ENCODE data around the gene APBA2.

APBA2 gene

DNA sequence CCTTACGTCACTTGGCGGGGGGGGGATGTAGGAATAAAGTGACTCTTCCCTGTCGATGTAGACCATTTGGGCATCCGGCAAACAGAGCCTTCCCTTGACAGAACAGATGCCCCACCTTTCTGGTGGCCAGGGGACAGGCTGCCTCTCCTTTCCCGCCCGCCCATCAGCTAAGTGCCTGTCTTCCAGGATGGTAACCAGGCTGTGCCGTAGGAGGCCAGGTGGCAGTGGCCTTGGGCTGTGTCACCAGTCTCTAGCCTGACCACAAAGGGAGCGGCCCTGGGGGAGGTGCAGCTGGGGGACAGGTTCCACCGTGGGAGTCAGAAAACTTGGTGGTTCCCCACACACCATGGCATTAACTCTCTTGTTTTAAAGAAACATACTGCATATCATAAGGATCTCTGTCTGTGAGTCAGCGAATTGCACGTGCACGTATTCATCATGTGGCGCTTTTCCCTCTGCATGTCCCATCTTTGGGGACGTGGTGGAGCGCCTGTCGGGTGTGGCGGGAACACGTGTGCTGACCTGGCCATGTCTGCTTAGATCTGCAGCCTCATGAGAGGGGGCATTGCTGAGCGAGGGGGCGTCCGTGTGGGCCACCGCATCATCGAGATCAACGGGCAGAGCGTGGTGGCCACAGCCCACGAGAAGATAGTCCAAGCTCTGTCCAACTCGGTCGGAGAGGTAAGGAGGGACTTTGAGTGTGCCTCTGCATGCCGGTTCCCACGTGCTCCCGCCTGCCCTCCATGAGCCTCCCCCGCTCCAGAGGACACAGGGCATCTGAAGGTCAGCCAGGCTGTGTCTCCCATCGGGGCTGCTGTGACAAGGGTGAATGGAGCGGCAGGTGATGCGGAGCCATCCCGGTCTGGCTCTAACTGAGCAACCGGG is 227.8 kb downstream of the APBA2 start:
- in situ Hi-C loops (cut with MboI; ENCODE audit: low pct_unique_long_range_greater_than_20kb, low sequenced_read_pairs), result no loop called here
- no peak for DNase-seq

DNA sequence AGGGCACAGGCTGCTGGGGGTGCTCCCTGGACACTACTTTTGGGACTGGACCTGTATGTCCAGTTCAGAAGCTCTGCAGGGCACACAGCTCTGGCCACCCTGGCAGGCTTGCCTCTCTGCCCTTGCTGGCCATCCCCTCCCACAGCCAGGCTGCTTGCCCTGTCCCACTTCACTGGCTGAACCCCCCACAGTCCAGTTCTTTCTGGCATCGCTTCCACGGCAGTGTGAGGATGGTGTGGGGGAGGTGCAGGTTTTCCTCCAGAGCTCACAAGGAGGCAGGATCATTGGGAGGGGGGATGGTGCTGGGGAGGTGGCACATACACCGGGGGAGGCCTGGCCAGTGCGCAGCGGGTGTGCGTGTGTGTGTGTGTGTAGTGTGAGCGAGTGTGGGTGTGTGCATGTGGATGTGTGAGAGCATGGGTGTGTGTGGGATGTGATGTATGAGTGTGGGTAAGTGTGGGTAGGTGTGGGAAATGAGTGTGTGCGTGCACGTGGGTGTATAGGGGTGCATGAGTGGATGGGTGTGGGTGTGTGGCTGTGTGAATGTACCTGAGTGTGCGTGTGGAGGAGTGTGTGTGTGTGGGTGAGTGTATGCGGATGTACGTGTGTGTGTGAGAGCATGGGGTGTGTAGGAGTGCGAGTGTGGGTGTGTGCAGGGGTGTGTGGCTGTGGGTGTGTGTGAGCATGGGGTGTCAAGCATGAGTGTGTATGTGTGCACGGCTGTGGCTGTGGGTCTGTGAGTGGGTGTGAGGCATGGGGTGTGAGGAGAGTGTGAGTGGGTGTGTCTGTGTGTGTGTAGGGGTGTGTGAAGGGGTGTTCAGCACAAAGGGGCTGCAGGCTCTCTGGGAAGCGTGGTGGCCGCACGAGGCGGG is 228.7 kb downstream of the APBA2 start:
- DNase-seq, result no peak
- in situ Hi-C loops (cut with MboI; ENCODE audit: low pct_unique_long_range_greater_than_20kb, low sequenced_read_pairs), result no loop called here

DNA sequence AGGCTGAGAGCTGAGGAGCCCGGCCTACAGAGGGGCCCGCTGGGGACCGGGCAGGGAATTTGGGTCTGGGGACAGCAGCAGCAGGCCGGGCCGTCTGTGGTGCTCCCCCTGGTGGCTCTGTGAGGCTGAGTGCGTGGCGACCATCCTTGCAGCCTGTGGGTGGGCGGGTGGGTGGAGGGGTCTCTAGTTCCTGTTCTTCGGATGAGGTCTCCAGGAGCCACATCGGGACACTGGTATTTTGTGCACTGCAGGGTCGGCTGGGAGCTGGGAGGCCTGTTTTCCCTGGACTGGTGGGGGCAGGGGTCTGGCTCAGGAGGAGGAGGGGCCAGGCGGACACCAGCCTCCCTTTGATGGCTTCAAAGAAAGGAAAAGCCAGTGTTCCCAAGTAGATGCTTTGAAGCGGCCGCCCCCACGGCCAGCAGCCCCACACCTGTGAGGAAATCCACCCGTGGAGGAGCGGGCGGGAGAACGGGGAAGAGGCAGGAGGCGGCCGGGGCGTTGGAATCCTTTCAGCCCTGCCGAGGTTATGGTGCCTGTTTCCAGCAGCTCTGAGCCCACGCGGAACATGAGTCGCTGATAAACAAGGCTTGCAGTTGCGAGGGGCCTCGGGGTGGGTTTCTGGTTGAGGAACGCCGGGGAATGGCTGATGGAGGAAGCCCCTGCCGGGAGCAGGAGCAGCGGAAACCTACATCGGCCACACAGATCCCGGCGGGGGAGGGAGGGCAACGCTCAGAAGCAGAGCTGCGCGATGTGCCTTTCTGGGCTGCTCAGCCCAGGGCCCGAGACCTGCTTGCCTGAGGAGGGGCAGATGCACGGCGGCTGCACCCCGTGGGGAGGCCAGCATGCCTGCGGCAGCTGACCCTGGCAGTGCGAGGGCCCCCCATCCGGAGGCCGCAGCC is 229.6 kb downstream of the APBA2 start:
- no peak for DNase-seq
- in situ Hi-C loops (cut with MboI; ENCODE audit: low pct_unique_long_range_greater_than_20kb, low sequenced_read_pairs), result no loop called here

DNA sequence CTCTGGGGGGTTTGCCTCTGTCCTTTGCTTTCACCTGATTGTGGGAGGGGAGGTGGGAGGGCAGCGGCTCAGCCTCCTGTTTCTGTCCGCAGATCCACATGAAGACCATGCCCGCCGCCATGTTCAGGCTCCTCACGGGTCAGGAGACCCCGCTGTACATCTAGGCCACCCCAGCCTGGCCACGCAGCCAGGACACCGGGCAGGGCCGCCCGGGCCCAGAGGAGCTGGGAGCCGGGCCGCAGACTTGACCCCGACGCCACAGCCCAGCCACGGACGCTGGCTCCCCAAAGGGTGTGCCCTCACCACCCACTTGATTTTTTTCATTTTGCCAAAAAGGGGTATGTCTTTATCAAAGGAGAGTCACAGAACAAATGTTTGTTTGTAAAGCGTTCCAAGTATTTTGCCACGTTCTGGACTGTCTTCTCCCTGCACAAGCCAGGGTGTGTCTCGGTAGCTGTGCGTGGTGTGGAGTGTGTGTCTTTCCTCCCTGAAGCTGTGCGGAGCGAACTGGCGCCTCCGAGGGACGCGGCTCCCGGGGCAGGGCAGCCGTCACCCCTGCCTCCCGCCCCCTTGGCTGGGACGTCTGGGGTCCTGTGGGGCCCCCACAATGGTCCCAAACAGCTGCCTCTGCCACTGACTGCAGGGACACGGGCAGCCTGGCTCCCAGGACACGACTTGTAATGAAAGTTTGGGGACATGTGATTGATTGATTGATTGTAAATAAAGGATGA is 231.4 kb downstream of the APBA2 start:
- no peak for DNase-seq
- in situ Hi-C loops (cut with MboI; ENCODE audit: low pct_unique_long_range_greater_than_20kb, low sequenced_read_pairs), result no loop called here

DNA sequence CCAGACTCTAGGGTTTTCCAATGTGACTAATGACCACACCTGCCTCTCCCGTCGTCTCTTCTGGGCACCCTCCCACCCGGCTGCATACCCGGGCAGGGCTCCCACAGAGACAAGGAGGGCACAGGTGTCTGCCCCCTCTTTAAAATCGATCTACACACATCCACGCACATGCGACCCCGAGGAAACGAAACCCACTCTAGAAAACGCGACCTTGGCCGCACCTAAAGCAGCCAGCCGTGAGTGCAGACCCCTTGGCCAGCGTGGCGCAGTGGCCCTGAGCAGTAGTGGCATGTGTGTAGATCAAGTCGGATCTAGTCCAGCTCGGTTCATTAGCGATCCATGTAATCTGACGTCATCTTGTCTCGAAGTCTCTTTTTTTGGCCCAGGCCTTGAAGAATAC is 232.0 kb downstream of the APBA2 start:
- no peak for DNase-seq
- in situ Hi-C loops (cut with MboI; ENCODE audit: low pct_unique_long_range_greater_than_20kb, low sequenced_read_pairs), result no loop called here

DNA sequence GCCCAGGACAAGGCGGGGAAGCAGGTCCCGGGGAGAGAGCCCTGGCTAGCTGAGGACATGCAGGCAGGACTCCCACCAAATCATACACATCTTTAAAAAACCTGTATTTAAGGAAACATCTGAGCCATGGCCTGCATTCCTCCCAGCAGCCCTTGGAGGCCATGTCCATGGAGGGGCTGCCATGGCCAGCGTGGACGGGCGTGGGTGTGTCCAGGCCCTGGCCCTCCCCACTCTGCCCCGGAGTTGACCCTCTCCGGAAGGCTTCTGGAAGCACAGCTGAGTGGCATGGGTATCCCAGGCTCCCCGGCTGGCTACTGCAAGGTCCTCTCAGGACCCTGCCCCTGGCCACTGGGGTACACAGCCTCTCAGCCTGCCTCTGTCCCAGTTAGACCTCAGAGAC is 234.1 kb downstream of the APBA2 start:
- in situ Hi-C loops (cut with MboI; ENCODE audit: low pct_unique_long_range_greater_than_20kb, low sequenced_read_pairs), result loop anchor here (10.0 kb wide), 1 partner anchor 45 kb away; no protein-coding TSS in a partner anchor
- DNase-seq, result no peak

DNA sequence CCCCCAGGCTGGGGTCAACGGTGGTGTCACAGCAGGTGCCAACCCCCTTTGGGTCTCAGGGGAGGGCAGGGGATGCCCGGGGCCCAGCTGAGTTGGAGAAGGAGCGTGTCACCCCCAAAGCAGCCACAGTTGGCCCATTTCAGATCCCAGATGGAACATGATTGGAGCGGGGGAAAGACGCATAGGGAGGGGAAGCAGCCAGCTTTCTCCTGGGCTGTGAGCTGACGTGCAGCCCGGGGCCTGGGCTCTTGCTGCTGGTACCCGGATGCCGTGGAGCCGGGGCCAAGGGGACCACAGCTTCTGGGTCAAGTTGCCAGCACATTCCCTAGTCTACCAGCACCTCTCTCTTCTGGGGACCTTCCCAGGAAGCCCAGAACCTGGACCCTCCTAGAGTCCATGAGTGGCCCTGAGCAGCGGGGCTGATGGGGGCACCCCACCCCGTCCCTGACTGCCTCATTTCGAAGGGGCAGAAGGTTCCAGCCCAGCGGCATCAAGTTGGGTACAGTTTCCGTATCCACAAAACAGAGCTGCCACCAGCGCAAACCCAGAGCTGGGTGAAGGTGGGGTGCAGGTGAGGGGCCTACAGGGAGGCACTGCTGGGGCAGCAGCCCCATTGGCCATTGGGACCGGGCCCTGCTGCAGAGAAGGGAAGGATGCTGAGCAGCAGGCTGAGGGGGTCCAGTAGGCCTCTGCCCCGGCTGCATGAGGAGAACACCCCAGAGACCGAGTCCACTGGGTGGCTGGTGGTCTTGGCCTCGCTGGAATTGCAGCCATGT is 235.0 kb downstream of the APBA2 start:
- in situ Hi-C loops (cut with MboI; ENCODE audit: low pct_unique_long_range_greater_than_20kb, low sequenced_read_pairs), result loop anchor here (10.0 kb wide), 1 partner anchor 46 kb away; no protein-coding TSS in a partner anchor
- no peak for DNase-seq

DNA sequence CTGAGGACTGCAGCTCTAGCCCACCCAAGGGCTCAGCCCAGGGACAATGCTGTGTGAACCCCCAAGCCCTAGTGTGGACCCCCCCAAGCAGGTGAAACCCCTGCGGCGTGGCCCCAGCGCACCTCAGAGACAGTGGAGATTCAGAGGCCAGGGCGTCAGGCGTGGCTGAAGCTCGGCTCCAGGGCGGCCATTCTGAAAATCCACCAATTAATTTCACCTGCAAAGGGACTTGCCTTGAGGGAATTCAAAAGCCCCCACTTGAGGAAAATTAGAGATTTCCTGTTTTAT is 235.5 kb downstream of the APBA2 start:
- in situ Hi-C loops (cut with MboI; ENCODE audit: low pct_unique_long_range_greater_than_20kb, low sequenced_read_pairs), result loop anchor here (10.0 kb wide), 1 partner anchor 47 kb away; no protein-coding TSS in a partner anchor
- no peak for DNase-seq

DNA sequence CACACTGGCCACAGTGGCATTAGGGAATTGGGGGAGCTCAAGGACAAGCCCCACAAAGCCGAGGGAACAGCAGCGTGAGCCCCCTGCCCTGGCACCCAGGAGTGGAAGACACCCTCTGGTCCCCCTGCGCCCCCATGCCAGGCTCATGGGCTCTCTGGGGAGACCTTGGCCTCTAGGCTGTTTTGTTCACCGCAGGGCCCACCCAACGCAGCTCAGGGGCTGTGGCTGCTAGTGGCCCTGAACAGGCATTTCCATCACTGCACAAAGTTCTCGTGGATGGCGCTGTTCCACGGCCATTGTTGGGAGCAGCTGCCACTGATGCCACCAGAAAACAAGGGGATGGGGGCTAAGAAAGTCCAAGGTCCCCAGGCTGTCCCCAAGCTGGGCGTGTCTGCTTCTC is 236.1 kb downstream of the APBA2 start:
- in situ Hi-C loops (cut with MboI; ENCODE audit: low pct_unique_long_range_greater_than_20kb, low sequenced_read_pairs), result loop anchor here (10.0 kb wide), 1 partner anchor 47 kb away; no protein-coding TSS in a partner anchor
- DNase-seq, result no peak

DNA sequence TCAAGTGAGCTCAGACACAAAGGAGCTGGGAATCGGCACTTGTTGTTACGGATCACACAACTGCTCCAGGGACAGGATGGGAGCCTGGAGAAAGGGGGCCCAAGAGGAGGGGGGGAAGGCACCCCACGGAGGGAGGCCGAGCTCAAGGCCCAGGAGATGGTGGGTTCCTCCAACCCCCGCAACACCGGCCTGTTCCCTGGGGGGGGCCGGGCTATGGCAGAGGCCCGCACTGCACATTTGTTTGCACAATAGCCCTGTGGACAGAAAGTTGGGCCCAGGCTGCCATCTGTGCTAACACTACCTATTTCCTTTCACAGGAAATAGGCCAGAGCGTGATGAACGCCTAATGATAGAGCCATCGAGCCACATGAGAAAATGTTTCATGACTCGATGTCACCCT is 236.7 kb downstream of the APBA2 start:
- in situ Hi-C loops (cut with MboI; ENCODE audit: low pct_unique_long_range_greater_than_20kb, low sequenced_read_pairs), result loop anchor here (10.0 kb wide), 1 partner anchor 48 kb away; no protein-coding TSS in a partner anchor
- DNase-seq, result no peak

DNA sequence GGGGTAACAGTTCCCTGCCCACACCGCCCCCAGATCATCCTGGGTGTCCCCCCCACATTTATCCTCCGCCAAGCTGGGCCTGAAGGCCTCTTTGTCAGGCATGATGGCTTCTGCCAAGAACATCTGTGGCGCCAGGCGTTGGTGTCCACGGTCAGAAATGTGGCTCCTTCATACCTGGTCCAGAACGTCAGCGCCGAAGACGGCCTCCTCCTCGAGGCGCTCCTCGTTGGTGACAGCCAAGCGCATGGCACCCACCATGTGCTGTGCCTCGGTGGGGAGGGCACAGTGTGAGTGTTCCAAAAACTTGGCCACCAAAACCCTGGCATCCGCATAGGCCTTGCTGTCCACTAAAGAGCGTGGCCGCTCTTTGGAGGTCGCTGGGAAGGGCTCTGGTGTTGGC is 237.4 kb downstream of the APBA2 start:
- in situ Hi-C loops (cut with MboI; ENCODE audit: low pct_unique_long_range_greater_than_20kb, low sequenced_read_pairs), result loop anchor here (10.0 kb wide), 1 partner anchor 48 kb away; no protein-coding TSS in a partner anchor
- no peak for DNase-seq

DNA sequence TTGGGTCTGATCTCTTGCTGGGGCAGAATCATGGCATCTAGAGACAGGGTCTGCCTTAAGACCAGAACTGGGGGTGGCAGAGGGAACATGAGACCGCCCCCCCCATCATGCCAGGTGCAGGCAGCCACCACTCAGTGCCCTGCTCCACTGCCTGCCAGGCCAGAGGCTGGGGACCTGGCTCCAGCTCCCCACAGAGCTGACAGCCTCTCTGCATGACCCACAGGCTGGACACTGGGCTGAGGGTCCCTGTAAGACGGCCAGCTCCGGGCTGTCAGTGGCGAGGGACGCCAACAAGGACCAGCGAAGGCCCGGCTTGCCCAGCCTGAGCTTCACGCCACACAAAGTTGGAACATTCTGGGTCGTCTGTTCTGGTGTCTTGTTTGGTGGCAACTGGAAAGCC is 238.2 kb downstream of the APBA2 start:
- in situ Hi-C loops (cut with MboI; ENCODE audit: low pct_unique_long_range_greater_than_20kb, low sequenced_read_pairs), result loop anchor here (10.0 kb wide), 1 partner anchor 49 kb away; no protein-coding TSS in a partner anchor
- no peak for DNase-seq

DNA sequence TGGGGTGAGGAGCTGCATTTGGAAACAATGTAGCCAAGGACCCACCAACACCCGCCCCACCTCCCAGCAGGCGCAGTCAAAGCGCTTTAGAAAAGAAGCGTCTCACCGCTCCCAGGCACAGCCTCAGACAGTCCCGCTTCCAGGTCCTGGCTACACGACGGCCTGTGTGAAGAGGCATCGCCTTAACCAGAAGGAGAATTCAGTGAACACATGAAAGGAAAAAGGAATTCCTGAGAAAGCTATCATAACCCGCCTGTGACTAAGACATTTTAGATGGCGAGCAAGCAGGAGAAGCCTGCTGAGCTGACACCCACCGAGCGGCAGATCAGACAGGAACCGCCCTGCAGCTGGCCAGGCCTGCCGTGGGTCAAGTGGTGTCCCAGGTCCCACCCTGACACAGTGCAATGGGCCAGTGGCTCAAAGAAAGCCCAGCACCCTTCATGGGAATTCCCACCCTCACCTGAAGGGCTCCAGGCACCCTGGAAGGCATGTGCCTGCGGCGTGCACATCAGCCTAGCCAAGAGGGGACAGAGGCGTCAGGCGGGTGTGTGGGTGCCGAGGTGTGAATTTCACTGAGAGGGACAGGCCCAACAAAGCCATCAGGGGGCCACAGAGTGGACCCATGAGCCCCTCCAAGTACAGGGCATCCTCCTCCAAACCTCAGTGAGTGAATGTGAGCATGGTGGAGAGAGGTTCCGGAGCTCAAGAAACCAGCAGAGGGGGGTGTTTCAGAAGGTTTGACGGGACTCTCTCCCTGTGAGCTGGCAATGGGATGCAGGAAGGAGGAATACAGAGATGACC is 239.0 kb downstream of the APBA2 start:
- no peak for DNase-seq

DNA sequence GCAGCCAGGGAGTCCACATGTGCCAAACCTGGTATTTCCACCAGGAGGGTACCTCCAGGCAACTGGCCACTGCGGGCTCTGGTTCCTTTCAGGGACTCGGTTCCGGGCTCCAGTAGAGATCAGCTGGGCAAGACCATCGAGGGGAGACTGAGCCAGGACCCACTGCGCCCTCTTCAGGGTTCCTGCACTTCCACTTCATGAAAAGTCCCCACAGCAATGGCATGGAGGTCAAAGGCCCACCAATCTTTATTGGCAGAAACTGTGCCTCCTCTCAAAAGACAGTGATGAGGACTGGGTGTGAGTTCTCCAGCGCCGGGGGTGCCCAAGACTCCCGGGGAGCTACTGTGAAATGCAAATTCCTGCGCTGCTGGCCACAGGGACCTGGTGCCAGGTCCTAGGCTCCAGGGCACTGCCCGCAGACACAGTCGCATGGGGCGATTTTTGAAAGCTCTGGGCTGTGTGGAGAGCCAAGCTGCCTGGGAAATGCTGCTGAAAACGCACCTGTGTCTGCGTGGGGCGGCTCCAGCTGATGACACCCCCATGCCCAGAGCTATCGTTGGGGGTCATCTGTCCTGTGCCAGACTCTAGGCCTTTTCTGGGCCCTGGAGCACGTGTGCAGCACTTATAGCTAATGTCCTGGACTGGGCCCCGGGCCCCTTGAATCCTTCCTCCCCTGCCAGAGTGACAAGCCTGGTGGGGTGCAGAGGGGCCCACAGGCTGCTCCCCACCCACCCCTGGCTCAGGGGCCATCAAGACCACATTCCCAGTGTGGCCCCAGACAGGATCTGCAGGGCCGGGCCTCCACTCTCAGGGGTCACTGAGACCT is 239.8 kb downstream of the APBA2 start:
- in situ Hi-C loops (cut with MboI; ENCODE audit: low pct_unique_long_range_greater_than_20kb, low sequenced_read_pairs), result loop anchor here (10.0 kb wide), 1 partner anchor 51 kb away; no protein-coding TSS in a partner anchor
- no peak for DNase-seq

More for the DNA sequence above, 239.0 kb downstream of the APBA2 start:
- in situ Hi-C loops (cut with MboI; ENCODE audit: low pct_unique_long_range_greater_than_20kb, low sequenced_read_pairs), result loop anchor here (10.0 kb wide), 1 partner anchor 50 kb away; no protein-coding TSS in a partner anchor

DNA sequence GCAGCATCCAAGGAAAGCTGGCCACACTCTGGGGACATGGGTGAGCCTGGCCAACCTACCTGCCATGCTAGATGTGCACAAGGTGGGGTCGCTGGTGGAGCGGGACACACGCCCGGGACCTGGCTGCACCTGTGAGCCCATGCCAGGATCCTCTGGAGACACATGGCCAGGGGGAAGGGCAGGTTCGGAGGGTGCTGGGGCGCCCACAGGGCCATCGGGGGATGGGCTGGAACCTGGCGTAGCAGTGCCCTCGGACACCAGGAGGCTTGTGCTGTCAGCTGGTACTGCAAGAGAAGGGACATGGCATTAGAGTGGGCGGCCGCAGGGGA is 240.4 kb downstream of the APBA2 start:
- in situ Hi-C loops (cut with MboI; ENCODE audit: low pct_unique_long_range_greater_than_20kb, low sequenced_read_pairs), result loop anchor here (10.0 kb wide), 1 partner anchor 51 kb away; no protein-coding TSS in a partner anchor
- no peak for DNase-seq
